Body of pancreas (tissue), 4 donors: ENCODE data around the gene CACNA1G.

Source experiments
- CTCF ChIP-seq, 7 experiments: fragments of 450-650 bp in 4 of 7; fragments of 200-600 bp in 3 of 7; sonication (generic) in 3 of 7; IDR thresholded peaks; one replicate each; pipeline ENCODE4 v1.5.1; 2016 to 2019; ENCODE audit warnings: antibody characterized with exemption in 7 of 7
- POLR2A ChIP-seq, 3 donors: fragments of 450-650 bp; IDR thresholded peaks; one replicate each; pipeline ENCODE4 v1.6.1; 2016; ENCODE audit warnings: antibody characterized with exemption in 3 of 3, mild to moderate bottlenecking in 2 of 3

DNA sequence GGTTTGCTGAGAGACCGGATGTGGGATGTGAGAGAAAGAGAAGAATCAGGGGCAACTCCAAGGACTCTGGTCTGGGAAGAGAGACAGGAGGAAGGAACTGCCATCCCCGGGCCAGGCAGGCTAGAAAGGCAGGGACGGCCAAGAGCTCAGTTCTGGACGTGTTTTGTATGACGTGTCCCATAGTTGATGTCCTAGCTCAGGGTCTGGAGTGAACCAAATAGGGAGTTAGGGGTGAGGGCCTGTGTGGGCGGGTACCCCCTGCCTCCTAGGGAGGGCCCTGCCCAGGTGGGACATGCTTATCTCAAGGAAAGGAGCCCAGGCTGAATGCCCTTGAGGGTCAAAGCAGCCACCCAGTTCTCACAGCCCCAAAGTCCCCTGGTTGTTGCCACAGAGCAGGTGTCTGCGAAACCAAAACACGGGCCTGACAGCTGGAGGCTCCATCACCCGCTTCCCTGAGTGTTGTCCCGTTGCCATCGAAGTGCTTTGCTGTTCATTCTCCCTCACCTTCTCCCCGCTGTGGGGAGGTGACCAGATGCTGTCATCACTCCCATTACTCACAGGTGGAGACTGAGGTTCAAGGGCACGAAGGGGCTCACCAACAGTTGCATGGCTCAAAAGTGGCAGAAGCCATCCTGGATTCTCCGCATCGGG lies 81.7 kb downstream of the CACNA1G start:
- no peak for TF ChIP-seq CTCF (IDR thresholded peaks at IDR 0.05)
- TF ChIP-seq POLR2A (IDR thresholded peaks at IDR 0.05), result no peak
